DND-41 (cell line): ENCODE data around the gene BRPF1.

Experiments used
- CTCF ChIP-seq: IDR thresholded peaks from 2 replicates; pipeline ENCODE4 v1.5.1; 2012; ENCODE audit warnings: borderline replicate concordance, low read length, moderate library complexity, mild to moderate bottlenecking; ENCODE audit not compliant: poor library complexity, severe bottlenecking; ENCODE audit errors: extremely low read depth
- EZH2 ChIP-seq: IDR thresholded peaks from 3 replicates; pipeline ENCODE4 v1.6.1; 2012; ENCODE audit warnings: borderline replicate concordance, low read depth, mild to moderate bottlenecking, moderate library complexity, low read length, inconsistent platforms; ENCODE audit not compliant: severe bottlenecking

GRCh38 chr3:9686050-9686550 is 45.4 kb upstream of the BRPF1 start:
- TF ChIP-seq CTCF (no peak), EZH2 (no peak)
